AG09319 (cell line): Measurements from ENCODE around the gene AMBP.

ENCODE experiments used
- DNase-seq: peaks from one replicate; pipeline ENCODE4 v3.0.0-alpha.2; 2010; ENCODE audit warnings: low read depth; ENCODE audit errors: extremely low read depth
- TF ChIP-seq, protein P1 (sequence below): IDR thresholded peaks from 2 replicates; pipeline ENCODE4 v1.5.1; 2011; ENCODE audit warnings: low read depth, mild to moderate bottlenecking, inconsistent platforms, low read length, moderate library complexity

The AMBP gene

DNA sequence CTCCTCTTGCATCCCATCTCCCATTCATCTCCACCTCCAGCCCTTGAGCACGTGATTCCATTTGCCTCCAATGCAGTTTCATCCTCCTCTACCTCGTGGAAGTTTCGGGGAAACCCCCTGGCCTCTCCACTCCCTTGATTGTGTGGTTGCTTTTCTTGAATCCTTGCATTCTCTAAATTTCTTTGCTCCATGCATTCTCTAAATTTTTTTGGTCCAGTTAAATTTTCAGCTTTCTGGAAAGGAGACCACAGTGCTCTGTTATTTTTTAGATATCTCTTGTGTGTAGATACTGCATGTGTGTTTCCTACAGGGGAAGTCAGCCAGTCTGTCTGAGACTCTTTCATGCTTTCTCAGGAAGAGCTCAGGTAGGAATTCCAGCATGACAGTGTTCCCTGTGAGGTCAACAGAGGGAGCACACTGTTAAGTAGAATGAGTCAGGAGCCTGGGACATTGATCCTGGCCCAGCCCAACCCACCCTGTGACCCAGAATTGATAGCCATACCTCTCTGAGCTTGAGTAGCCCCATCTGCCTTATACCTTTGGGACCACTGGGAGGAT lies 52.8 kb downstream of the AMBP start:
- TF ChIP-seq, protein P1, sequence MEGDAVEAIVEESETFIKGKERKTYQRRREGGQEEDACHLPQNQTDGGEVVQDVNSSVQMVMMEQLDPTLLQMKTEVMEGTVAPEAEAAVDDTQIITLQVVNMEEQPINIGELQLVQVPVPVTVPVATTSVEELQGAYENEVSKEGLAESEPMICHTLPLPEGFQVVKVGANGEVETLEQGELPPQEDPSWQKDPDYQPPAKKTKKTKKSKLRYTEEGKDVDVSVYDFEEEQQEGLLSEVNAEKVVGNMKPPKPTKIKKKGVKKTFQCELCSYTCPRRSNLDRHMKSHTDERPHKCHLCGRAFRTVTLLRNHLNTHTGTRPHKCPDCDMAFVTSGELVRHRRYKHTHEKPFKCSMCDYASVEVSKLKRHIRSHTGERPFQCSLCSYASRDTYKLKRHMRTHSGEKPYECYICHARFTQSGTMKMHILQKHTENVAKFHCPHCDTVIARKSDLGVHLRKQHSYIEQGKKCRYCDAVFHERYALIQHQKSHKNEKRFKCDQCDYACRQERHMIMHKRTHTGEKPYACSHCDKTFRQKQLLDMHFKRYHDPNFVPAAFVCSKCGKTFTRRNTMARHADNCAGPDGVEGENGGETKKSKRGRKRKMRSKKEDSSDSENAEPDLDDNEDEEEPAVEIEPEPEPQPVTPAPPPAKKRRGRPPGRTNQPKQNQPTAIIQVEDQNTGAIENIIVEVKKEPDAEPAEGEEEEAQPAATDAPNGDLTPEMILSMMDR = no peak
- DNase-seq = no peak

DNA sequence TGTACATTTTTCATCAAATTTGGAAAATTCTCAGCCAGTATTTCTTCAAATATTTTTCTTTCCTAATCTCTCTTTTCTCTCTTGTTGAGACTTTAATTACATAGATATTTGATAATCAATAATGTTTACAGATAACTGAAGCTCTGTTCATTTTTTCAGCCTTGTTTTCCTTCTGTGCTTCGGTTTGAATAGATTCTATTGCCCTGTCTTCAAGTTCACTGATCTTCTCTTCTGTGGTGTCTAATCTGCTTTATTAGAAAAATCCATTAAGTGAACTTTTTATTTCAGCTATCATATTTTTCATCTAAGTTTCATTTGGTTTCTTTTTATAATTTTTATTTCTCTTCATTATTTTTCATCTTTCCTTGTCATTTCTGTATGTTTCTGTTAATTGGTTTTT lies 54.1 kb downstream of the AMBP start:
- TF ChIP-seq, protein P1 = no peak
- DNase-seq = no peak

DNA sequence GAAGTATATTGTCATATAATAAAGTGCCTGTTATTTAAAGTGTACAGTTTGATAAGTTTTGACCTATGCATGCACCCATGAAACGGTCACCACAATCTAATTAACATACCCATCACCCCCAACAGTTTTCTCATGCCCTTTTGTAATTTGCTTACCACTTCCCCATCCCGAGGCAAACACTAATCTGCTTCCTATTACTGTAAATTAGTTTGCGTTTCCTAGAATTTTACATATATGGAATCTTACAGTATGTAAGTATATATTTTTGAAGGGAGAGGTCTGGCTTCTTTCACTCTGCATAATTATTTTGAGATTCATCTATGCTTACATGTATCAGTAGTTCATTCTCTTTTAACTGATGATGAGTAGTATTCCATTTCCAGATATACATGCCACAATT lies 56.5 kb downstream of the AMBP start:
- no peak for DNase-seq
- TF ChIP-seq, protein P1 = no peak

DNA sequence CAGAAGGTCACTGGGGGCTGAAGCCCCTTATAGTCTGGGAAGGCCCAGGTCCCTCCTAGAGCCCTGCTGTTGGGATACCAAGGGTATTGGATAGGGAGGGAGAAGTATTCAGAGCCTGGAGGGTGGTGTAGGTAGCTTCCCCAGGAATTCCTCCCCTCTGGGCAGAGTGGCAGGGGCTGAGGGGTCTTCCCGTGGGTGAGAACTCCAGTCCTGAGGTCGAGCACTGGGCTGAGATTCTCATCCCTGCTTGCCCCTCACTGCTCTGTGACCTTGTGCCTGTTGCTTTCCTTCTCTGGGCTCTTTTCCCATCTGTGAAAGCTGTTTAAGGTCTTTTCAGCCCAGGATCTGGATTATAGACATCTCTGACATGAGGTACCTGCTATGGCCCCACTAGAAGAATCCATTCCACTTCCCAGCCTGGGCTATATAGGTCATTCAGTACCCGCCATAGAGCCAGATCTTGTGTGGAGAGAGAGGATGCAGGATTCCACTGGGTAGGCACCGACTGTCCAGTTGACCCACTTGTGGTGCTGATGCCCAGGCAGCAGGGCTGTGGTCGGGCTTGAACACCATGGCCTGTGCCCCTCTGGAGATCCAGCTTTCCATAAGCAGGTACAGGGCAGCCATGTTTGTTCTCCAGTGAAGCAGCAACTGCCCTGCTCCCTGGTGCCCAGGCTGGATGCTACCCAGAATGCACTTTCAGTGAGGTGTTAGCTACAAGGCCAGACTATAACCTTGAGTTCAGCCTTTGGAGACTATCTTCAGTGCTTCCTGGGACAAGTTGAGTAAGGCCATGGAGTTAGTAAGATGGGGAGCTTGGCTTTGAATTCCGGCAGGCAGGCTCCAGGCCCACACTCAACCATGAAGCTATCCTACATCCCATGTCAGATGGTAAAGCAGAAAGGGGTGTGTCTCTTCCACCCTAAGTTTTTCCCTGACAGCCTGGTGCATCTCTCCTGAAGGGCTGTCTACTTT lies 60.1 kb downstream of the AMBP start:
- no peak for DNase-seq
- TF ChIP-seq, protein P1 = no peak

DNA sequence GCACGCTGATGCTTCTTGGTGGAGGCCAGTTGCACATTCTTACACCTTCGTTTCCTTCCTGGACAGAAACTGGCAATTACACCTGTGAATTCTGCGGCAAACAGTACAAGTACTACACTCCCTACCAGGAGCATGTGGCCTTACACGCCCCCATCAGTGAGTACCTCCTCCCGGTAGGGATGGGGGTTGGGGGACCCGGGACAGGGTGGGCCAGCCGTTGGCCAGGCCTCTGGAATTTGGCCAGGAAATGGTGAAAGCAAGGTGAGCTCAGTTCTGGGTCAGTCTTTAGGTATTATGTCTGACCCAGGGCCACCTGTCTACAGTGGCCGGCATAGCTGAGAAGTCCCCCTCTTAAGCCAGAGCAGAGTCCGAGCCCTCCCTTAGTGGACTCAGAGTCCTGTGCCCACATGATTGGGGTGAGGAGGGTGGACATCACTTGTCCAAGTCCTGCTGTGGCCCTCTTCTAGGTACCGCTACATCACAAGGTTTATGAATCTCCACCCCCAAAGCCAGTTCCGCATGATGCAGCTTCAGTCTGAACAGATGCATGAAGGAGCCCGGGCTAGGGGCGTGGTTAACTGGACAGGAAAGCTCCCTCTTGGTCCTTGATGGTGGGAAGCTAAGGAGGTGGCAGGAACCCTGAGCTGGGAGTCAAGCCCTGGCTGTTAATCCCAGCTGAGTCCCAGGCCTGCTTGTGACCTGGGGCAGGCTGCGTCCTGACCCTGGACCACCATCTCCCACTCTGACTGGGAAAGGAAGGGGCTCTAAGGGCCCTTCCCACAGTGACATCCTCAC lies 61.3 kb downstream of the AMBP start:
- no peak for DNase-seq
- TF ChIP-seq, protein P1 = no peak

DNA sequence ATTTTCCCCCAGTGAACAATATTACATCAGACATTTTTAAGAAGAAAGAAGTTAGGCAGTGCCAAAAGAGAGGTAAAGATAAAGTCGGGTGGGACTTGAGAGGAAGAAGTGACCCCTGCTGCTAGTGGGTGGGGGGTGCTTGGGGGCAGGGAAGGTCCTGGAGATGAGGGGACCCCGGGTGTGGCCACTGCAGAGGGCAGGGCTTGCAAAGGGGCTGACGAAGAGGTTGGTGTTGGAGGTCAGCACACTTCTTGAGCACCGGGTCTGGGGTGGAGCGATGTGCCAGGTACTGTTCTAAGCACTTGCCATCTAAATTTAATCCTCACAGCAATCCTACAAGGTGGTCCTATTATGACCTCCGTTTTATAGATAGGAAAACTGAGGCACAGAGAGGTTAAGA lies 62.0 kb downstream of the AMBP start:
- DNase-seq = no peak
- TF ChIP-seq, protein P1 = no peak
